K562 (cell line): ENCODE data around the gene TRAF1. TPM values are rescaled to one million over a fixed set of nuclear protein-coding genes. Genes with fewer than 3 reads are reported as not detected.
A peak's percentile ranks its signal among the peaks of the same experiment; 100 is the strongest.

ENCODE experiments used
- BRF1 ChIP-seq: IDR thresholded peaks from 3 replicates; pipeline ENCODE4 v1.6.1; 2011; ENCODE audit warnings: borderline replicate concordance, mild to moderate bottlenecking; ENCODE audit not compliant: insufficient read length; ENCODE audit errors: extremely low read depth
- CC2D1A ChIP-seq: fragments of 450-650 bp; IDR thresholded peaks from 2 replicates; pipeline ENCODE4 v1.6.1; 2017; ENCODE audit warnings: mild to moderate bottlenecking
- CTBP1 ChIP-seq: fragments of 450-650 bp; IDR thresholded peaks from 2 replicates; pipeline ENCODE4 v1.6.1; 2016; ENCODE audit warnings: borderline replicate concordance
- ETS2 ChIP-seq: IDR thresholded peaks from 2 replicates; pipeline ENCODE4 v1.6.1; 2016; ENCODE audit warnings: borderline replicate concordance, missing genetic modification characterization, mild to moderate bottlenecking, moderate library complexity, missing compliant biosample characterization; ENCODE audit not compliant: poor library complexity, severe bottlenecking
- FOXK2 ChIP-seq, 2 experiments: fragments of 450-650 bp; IDR thresholded peaks in 1 of 2; conservative IDR thresholded peaks in 1 of 2; 2 replicates each; pipeline ENCODE4 v1.6.1; 2016; ENCODE audit warnings: low read depth in 2 of 2, mild to moderate bottlenecking in 1 of 2
- FUS ChIP-seq: fragments of 200-400 bp; formaldehyde crosslinking; optimal IDR thresholded peaks from 2 replicates; pipeline ENCODE3; 2017; ENCODE audit warnings: low read depth, low read length
- GABPB1 ChIP-seq: sonication (generic); formaldehyde crosslinking; IDR thresholded peaks from 2 replicates; pipeline ENCODE4 v1.8.0; 2022; ENCODE audit warnings: mild to moderate bottlenecking, missing genetic modification reagents
- HDAC2 ChIP-seq: fragments of 450-650 bp; IDR thresholded peaks from 2 replicates; pipeline ENCODE4 v1.6.1; 2016; ENCODE audit warnings: mild to moderate bottlenecking
- HNRNPH1 ChIP-seq: fragments of 200-400 bp; formaldehyde crosslinking; optimal IDR thresholded peaks from 2 replicates; pipeline ENCODE3; 2017; ENCODE audit warnings: low read depth, mild to moderate bottlenecking, low read length, moderate library complexity
- NR4A1 ChIP-seq, 2 experiments: fragments of 250-450 bp in 1 of 2; fragments of 450-650 bp in 1 of 2; sonication (Bioruptor Pico) in 1 of 2; IDR thresholded peaks; 2 replicates each; pipeline versions ENCODE4 v1.4.0 to v1.6.1; 2016 to 2020; ENCODE audit warnings: mild to moderate bottlenecking in 2 of 2, missing compliant biosample characterization in 1 of 2, missing genetic modification characterization in 1 of 2, moderate library complexity in 1 of 2
- RAD21 ChIP-seq, 2 experiments: fragments of 250-450 bp in 1 of 2; fragments of 450-650 bp in 1 of 2; sonication (Bioruptor Pico) in 1 of 2; formaldehyde crosslinking in 1 of 2; IDR thresholded peaks in 1 of 2; conservative IDR thresholded peaks in 1 of 2; 2 replicates each; pipeline versions ENCODE4 v1.4.0 to v1.8.0; 2020 to 2022; ENCODE audit warnings: mild to moderate bottlenecking in 2 of 2, moderate library complexity in 1 of 2
- XRCC5 ChIP-seq: fragments of 200-400 bp; formaldehyde crosslinking; IDR thresholded peaks from 2 replicates; pipeline ENCODE4 v1.6.1; 2017; ENCODE audit warnings: low read depth, mild to moderate bottlenecking, low read length
- YY1 ChIP-seq, 3 experiments: IDR thresholded peaks; 2 replicates each; pipeline ENCODE4 v1.6.1; 2011; ENCODE audit warnings: low read length in 2 of 3, mild to moderate bottlenecking in 2 of 3, moderate library complexity in 2 of 3, borderline replicate concordance in 1 of 3, control low read depth in 1 of 3, low read depth in 1 of 3; ENCODE audit not compliant: insufficient read depth in 3 of 3, insufficient replicate concordance in 2 of 3, control insufficient read depth in 1 of 3, insufficient read length in 1 of 3; ENCODE audit errors: extremely low read depth in 1 of 3
- ZNF316 ChIP-seq: fragments of 450-650 bp; IDR thresholded peaks from 2 replicates; pipeline ENCODE4 v1.6.1; 2016
- polyA plus RNA-seq, 8 experiments: library from polyadenylated mRNA; depleted of rRNA in 4 of 8; stranded (reverse) in 5 of 8; unstranded in 3 of 8; fragments of >200 nt; fragmentation: Nextera tagmentation in 2 of 8; fragmentation: Illumina TruSeq in 1 of 8; extraction: Ambion mirVana in 2 of 8; extraction: Trizol in 1 of 8; gene quantifications; 2 replicates each; pipeline versions ENCODE4 v1.2.1 to v1.2.3, GENCODE V29; 2011 to 2014; ENCODE audit warnings: inconsistent platforms in 1 of 8, missing spikeins in 1 of 8
- total RNA-seq, 7 experiments: library from RNA; depleted of rRNA in 6 of 7; stranded (reverse); fragments of >200 nt in 6 of 7; fragmentation: Illumina TruSeq in 2 of 7; extraction: Trizol in 2 of 7; gene quantifications; 2 replicates each; pipeline versions ENCODE4 v1.2.1 to v1.2.3, GENCODE V29; 2011 to 2021; ENCODE audit warnings: low replicate concordance in 1 of 7
- TF ChIP-seq, protein P1 (sequence below): fragments of 450-650 bp; IDR thresholded peaks from 2 replicates; pipeline ENCODE4 v1.6.1; 2016
- TF ChIP-seq, protein P2 (sequence below): fragments of 450-650 bp; IDR thresholded peaks from 2 replicates; pipeline ENCODE4 v1.7.0; 2016; ENCODE audit warnings: borderline replicate concordance
- TF ChIP-seq, protein P3 (sequence below): fragments of 450-650 bp; IDR thresholded peaks from 2 replicates; pipeline ENCODE4 v1.6.1; 2016; ENCODE audit warnings: antibody characterized with exemption
- TF ChIP-seq, protein P4 (sequence below): fragments of 450-650 bp; formaldehyde crosslinking; IDR thresholded peaks from 2 replicates; pipeline ENCODE4 v1.4.0; 2020; ENCODE audit warnings: mild to moderate bottlenecking, moderate library complexity
- TF ChIP-seq, protein P5 (sequence below): sonication (generic); formaldehyde crosslinking; IDR thresholded peaks from 2 replicates; pipeline ENCODE4 v1.9.0; 2022; ENCODE audit warnings: mild to moderate bottlenecking, missing genetic modification reagents

The TRAF1 gene
- total and polyA plus RNA-seq, 9 of the 15 experiments (the other 6 are each of a cell fraction or from before 2014, with no cell fraction given), result 0.01 to 1.1 (median 0.04) TPM; not detected in 2

DNA sequence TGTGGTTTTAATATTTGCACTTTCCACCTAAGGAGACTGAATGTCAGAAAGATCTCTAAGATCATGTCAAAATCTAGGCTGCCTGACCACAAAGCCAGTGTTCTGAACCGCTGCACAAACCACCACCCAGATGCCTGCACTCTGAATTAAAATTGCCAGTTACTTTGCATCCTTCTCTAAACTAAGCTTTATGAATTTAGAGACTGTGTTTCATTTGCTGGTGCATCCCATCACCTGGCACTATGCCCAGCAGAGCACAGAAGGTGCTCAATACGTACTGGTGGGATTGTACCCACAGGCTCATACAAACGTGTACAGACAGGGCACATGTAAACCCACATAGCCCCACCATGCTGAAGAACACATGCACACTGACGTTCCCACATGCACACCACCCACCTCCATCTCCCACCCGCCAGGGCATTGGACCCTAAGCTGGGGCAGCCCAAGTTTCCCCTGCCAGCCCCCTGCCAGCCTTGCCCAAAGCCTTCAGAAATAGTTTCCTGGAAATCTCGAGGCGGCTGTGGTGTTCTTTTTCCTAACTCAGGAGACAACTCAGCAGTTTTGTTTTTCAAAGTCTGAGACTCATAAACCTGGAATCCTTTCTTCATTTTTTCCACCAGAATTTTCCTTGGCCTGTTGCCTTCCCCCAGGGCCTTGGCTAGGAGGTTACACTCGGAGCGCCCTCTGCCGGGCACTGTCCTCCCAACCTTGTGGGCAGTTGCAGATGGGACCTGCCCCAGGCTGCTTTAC, 9.6 kb upstream of the TRAF1 start (continued):
- TF ChIP-seq ETS2 (tag), result no peak
- TF ChIP-seq, protein P1, sequence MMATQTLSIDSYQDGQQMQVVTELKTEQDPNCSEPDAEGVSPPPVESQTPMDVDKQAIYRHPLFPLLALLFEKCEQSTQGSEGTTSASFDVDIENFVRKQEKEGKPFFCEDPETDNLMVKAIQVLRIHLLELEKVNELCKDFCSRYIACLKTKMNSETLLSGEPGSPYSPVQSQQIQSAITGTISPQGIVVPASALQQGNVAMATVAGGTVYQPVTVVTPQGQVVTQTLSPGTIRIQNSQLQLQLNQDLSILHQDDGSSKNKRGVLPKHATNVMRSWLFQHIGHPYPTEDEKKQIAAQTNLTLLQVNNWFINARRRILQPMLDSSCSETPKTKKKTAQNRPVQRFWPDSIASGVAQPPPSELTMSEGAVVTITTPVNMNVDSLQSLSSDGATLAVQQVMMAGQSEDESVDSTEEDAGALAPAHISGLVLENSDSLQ, result no peak
- peak; percentile 73 for TF ChIP-seq ZNF316
- TF ChIP-seq NR4A1 (CRISPR knock-in tag; IDR thresholded peaks at IDR 0.05), result no peak
- TF ChIP-seq NR4A1 (tag; IDR thresholded peaks at IDR 0.05), result no peak
- TF ChIP-seq RAD21 (CRISPR knock-in tag; conservative IDR thresholded peaks at IDR 0.05 in 1 of 2, IDR thresholded peaks at IDR 0.05 in 1 of 2), result peak; percentile 89 to 96
- TF ChIP-seq, protein P2, sequence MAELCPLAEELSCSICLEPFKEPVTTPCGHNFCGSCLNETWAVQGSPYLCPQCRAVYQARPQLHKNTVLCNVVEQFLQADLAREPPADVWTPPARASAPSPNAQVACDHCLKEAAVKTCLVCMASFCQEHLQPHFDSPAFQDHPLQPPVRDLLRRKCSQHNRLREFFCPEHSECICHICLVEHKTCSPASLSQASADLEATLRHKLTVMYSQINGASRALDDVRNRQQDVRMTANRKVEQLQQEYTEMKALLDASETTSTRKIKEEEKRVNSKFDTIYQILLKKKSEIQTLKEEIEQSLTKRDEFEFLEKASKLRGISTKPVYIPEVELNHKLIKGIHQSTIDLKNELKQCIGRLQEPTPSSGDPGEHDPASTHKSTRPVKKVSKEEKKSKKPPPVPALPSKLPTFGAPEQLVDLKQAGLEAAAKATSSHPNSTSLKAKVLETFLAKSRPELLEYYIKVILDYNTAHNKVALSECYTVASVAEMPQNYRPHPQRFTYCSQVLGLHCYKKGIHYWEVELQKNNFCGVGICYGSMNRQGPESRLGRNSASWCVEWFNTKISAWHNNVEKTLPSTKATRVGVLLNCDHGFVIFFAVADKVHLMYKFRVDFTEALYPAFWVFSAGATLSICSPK, result 0 out of 2 replicates have a peak, but pooled peaks have one; percentile 26
- TF ChIP-seq BRF1, result no peak
- peak; percentile 25; the same call in 1 of the 2 replicates for TF ChIP-seq CTBP1
- peak; percentile 53; the same call in 1 of the 2 replicates for TF ChIP-seq GABPB1 (CRISPR knock-in tag)
- 0 out of 2 replicates have a peak, but pooled peaks have one; percentile 40 for TF ChIP-seq XRCC5
- no peak for TF ChIP-seq FUS
- TF ChIP-seq, protein P3, sequence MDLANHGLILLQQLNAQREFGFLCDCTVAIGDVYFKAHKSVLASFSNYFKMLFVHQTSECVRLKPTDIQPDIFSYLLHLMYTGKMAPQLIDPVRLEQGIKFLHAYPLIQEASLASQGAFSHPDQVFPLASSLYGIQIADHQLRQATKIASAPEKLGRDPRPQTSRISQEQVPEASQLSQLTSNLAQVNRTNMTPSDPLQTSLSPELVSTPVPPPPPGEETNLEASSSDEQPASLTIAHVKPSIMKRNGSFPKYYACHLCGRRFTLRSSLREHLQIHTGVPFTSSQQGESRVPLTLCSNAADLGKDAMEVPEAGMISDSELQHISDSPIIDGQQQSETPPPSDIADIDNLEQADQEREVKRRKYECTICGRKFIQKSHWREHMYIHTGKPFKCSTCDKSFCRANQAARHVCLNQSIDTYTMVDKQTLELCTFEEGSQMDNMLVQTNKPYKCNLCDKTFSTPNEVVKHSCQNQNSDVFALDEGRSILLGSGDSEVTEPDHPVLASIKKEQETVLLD, result no peak
- 0 out of 4 replicates have a peak, but pooled peaks have one; percentile 23 to 38 for TF ChIP-seq FOXK2 (conservative IDR thresholded peaks at IDR 0.05 in 1 of 2, IDR thresholded peaks at IDR 0.05 in 1 of 2; ENCODE audit: low read depth in 2 of 2)
- TF ChIP-seq CC2D1A, result peak; percentile 51; the same call in 1 of the 2 replicates
- TF ChIP-seq, protein P4, sequence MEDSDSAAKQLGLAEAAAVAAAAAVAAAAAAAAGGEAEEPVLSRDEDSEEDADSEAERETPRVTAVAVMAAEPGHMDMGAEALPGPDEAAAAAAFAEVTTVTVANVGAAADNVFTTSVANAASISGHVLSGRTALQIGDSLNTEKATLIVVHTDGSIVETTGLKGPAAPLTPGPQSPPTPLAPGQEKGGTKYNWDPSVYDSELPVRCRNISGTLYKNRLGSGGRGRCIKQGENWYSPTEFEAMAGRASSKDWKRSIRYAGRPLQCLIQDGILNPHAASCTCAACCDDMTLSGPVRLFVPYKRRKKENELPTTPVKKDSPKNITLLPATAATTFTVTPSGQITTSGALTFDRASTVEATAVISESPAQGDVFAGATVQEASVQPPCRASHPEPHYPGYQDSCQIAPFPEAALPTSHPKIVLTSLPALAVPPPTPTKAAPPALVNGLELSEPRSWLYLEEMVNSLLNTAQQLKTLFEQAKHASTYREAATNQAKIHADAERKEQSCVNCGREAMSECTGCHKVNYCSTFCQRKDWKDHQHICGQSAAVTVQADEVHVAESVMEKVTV (CRISPR knock-in tag), result peak; percentile 82
- no peak for TF ChIP-seq HDAC2
- no peak for TF ChIP-seq HNRNPH1
- TF ChIP-seq, protein P5, sequence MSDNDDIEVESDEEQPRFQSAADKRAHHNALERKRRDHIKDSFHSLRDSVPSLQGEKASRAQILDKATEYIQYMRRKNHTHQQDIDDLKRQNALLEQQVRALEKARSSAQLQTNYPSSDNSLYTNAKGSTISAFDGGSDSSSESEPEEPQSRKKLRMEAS, result no peak
- peak in 2 of 3 experiments; percentile 28 to 30 for TF ChIP-seq YY1 (IDR thresholded peaks at IDR 0.05; ENCODE audit: borderline replicate concordance in 1 of 3, control insufficient read depth in 1 of 3, extremely low read depth in 1 of 3, insufficient read depth in 3 of 3, insufficient read length in 1 of 3, insufficient replicate concordance in 2 of 3, low read depth in 1 of 3, low read length in 2 of 3)
